ENCODE results near the gene TEX2. TPM values are rescaled to one million over a fixed set of nuclear protein-coding genes. Genes with fewer than 3 reads are reported as not detected.

The TEX2 gene
- polyA plus RNA-seq, 3 donors = 6.5 to 8.7 (median 7.8) TPM

DNA sequence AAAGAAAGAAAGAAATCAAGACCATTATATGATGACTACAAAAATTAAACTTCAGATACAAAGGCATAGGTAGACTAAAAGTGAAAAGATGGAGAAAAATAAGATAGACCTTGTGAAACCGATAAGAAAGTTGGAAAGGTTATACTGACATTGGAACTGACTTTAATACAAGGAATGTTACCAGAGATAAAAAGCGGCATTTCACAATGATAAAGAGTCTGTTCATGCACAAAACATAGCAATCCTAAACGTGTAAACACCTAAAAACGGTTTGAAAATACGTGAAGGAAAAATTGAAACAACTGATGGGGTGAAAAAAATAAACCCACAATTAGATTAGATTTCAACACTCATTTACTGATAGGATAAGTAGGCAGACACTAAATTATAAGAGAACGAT lies 123.5 kb downstream of the TEX2 start:
- Histone ChIP-seq H3K4me3 (replicated peaks in 1 of 3; ENCODE audit: low read depth in 2 of 3, low read length in 3 of 3) (no peak overlapping the region), H4K20me1 (ENCODE audit: insufficient read depth, low read length) (no peaks in the 10 kb centered on the region), H3K27ac (ENCODE audit: low read depth in 1 of 2, low read length in 2 of 2) (no peak overlapping the region), H3K9me3 (replicated peaks in 1 of 2; ENCODE audit: control insufficient read depth in 1 of 2, insufficient read depth in 1 of 2, low read length in 2 of 2) (no peaks in the 10 kb centered on the region), H2AFZ (ENCODE audit: insufficient read depth, low read depth, low read length, poor library complexity, severe bottlenecking) (no peak overlapping the region), H3K27me3 (ENCODE audit: control insufficient read depth in 2 of 2, insufficient read depth in 2 of 2, low read length in 2 of 2) (no peaks in the 10 kb centered on the region), H3K4me2 (replicated peaks; ENCODE audit: extremely low read depth, low read length, poor library complexity, severe bottlenecking) (no peak overlapping the region), H3K9ac (ENCODE audit: insufficient read depth, low read length, poor library complexity, severe bottlenecking) (no peak overlapping the region), H3K36me3 (replicated peaks in 1 of 2; ENCODE audit: control insufficient read depth in 1 of 2, insufficient read depth in 2 of 2, low read length in 2 of 2) (no peaks in the 10 kb centered on the region), H3K79me2 (ENCODE audit: insufficient read depth, low read length) (no peaks in the 10 kb centered on the region), H3K4me1 (ENCODE audit: control insufficient read depth in 1 of 2, insufficient read depth in 2 of 2, low read length in 2 of 2) (no peaks in the 10 kb centered on the region)
- no peak for DNase-seq
- Mint-ChIP-seq H3K9me3 (no peaks in the 10 kb centered on the region), H3K27me3 (ENCODE audit: low read depth in 3 of 3) (peaks cover 0 to 3% (median 0%) of the 10 kb centered on the region in 3 donors), H3K4me3 (no peak overlapping the region), H3K4me1 (no peaks in the 10 kb centered on the region), H3K27ac (no peak overlapping the region), H3K36me3 (no peaks in the 10 kb centered on the region)
- intact Hi-C loops (cut with micrococcal nuclease) = no loop called here
- WGBS (ENCODE audit: insufficient coverage) = no CpG with 5 or more reads among the region's 6 CpGs
- TF ChIP-seq, protein P1, sequence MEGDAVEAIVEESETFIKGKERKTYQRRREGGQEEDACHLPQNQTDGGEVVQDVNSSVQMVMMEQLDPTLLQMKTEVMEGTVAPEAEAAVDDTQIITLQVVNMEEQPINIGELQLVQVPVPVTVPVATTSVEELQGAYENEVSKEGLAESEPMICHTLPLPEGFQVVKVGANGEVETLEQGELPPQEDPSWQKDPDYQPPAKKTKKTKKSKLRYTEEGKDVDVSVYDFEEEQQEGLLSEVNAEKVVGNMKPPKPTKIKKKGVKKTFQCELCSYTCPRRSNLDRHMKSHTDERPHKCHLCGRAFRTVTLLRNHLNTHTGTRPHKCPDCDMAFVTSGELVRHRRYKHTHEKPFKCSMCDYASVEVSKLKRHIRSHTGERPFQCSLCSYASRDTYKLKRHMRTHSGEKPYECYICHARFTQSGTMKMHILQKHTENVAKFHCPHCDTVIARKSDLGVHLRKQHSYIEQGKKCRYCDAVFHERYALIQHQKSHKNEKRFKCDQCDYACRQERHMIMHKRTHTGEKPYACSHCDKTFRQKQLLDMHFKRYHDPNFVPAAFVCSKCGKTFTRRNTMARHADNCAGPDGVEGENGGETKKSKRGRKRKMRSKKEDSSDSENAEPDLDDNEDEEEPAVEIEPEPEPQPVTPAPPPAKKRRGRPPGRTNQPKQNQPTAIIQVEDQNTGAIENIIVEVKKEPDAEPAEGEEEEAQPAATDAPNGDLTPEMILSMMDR (IDR thresholded peaks at IDR 0.05) = no peak

DNA sequence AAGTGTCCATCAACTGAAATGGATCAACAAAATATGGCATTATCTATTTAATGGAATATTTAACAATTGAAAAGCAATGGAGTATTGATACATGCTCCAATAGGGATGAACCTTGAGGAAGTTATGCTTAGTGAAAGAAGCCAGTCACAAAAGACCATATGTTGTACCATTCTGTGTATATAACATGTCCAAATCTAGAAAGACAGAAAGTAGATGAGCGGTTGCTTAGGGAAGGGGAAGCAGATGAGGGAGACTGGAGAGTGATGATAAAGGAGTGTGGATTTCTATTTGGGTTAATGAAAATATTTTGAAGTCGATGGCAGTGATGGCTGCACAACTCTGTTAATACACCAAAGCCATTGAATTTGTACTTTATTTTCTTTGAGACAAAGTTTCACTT lies 124.6 kb downstream of the TEX2 start:
- Histone ChIP-seq H4K20me1 (ENCODE audit: insufficient read depth, low read length) (no peaks in the 10 kb centered on the region), H3K27ac (ENCODE audit: low read depth in 1 of 2, low read length in 2 of 2) (no peak overlapping the region), H3K9ac (ENCODE audit: insufficient read depth, low read length, poor library complexity, severe bottlenecking) (no peak overlapping the region), H3K27me3 (ENCODE audit: control insufficient read depth in 2 of 2, insufficient read depth in 2 of 2, low read length in 2 of 2) (no peaks in the 10 kb centered on the region), H3K79me2 (ENCODE audit: insufficient read depth, low read length) (no peaks in the 10 kb centered on the region), H3K4me2 (replicated peaks; ENCODE audit: extremely low read depth, low read length, poor library complexity, severe bottlenecking) (no peak overlapping the region), H3K4me1 (ENCODE audit: control insufficient read depth in 1 of 2, insufficient read depth in 2 of 2, low read length in 2 of 2) (no peaks in the 10 kb centered on the region), H3K4me3 (replicated peaks in 1 of 3; ENCODE audit: low read depth in 2 of 3, low read length in 3 of 3) (no peak overlapping the region), H3K9me3 (replicated peaks in 1 of 2; ENCODE audit: control insufficient read depth in 1 of 2, insufficient read depth in 1 of 2, low read length in 2 of 2) (no peaks in the 10 kb centered on the region), H2AFZ (ENCODE audit: insufficient read depth, low read depth, low read length, poor library complexity, severe bottlenecking) (no peak overlapping the region), H3K36me3 (replicated peaks in 1 of 2; ENCODE audit: control insufficient read depth in 1 of 2, insufficient read depth in 2 of 2, low read length in 2 of 2) (no peaks in the 10 kb centered on the region)
- Mint-ChIP-seq H3K9me3 (no peaks in the 10 kb centered on the region), H3K27ac (no peak overlapping the region), H3K4me3 (no peak overlapping the region), H3K27me3 (ENCODE audit: low read depth in 3 of 3) (peaks cover 0 to 3% (median 0%) of the 10 kb centered on the region in 3 donors), H3K36me3 (no peaks in the 10 kb centered on the region), H3K4me1 (peaks cover 1% of the 10 kb centered on the region)
- intact Hi-C loops (cut with micrococcal nuclease) = no loop called here
- no CpG with 5 or more reads among the region's 2 CpGs for WGBS (ENCODE audit: insufficient coverage)
- TF ChIP-seq, protein P1 (IDR thresholded peaks at IDR 0.05) = no peak
- no peak for DNase-seq

Measured in CD14-positive monocyte (primary cell).